Measurements from ENCODE around the gene AGRN.

GRCh38 chr1:1047407-1047806 is 27.5 kb downstream of the AGRN start:
- no peak for TF ChIP-seq CTCF (IDR thresholded peaks at IDR 0.05)
- no peak for TF ChIP-seq POLR2A (IDR thresholded peaks at IDR 0.05)
